Spinal cord (tissue), 10 donors: ENCODE measurements around the gene TEX38. TPM values are rescaled to one million over a fixed set of nuclear protein-coding genes. Genes with fewer than 3 reads are reported as not detected.
"Not testable (repeated sequence)": the region's sequence is repeated elsewhere in the genome, so short reads cannot be mapped to it uniquely, and the experiment has no call there.

ENCODE experiments used
- DNase-seq, 6 donors: peaks; one replicate each; pipeline versions ENCODE4 v3.0.0 to v3.0.0-alpha.2; 2013 to 2015; ENCODE audit warnings: low spot score in 6 of 6, low read depth in 4 of 6
- H3K27ac ChIP-seq: one replicate; pipeline ENCODE4 v1.5.1; 2013; ENCODE audit warnings: low read depth, low read length, control low read depth
- H3K27me3 ChIP-seq: one replicate; pipeline ENCODE4 v1.6.1; 2013; ENCODE audit warnings: low read length; ENCODE audit not compliant: control insufficient read depth, insufficient read depth
- H3K36me3 ChIP-seq: one replicate; pipeline ENCODE4 v1.6.1; 2013; ENCODE audit warnings: low read length; ENCODE audit not compliant: control insufficient read depth, insufficient read depth
- H3K4me1 ChIP-seq: one replicate; pipeline ENCODE4 v1.6.1; 2013; ENCODE audit warnings: low read length; ENCODE audit not compliant: control insufficient read depth, insufficient read depth
- H3K4me3 ChIP-seq: one replicate; pipeline ENCODE4 v1.5.1; 2013; ENCODE audit warnings: low read depth, low read length, control low read depth
- H3K9me3 ChIP-seq: one replicate; pipeline ENCODE4 v1.6.1; 2013; ENCODE audit warnings: low read length; ENCODE audit not compliant: control insufficient read depth, insufficient read depth
- WGBS: methylation state at CpG from one replicate; pipeline ENCODE4 v1.1.5; 2013; ENCODE audit warnings: missing lambda C conversion rate; ENCODE audit not compliant: insufficient coverage; 5-methylcytosine and 5-hydroxymethylcytosine counted together
- polyA plus RNA-seq, 2 donors: library from polyadenylated mRNA; unstranded; fragments of 120-200 nt; gene quantifications; one replicate each; pipeline ENCODE4 v1.2.1, GENCODE V29; 2013; ENCODE audit not compliant: insufficient read length in 2 of 2
- total RNA-seq, 2 donors: library from RNA; depleted of rRNA in 1 of 2; stranded (reverse); fragments of 120-200 nt in 1 of 2; fragments of >200 nt in 1 of 2; gene quantifications; one replicate each; pipeline versions ENCODE4 v1.2.3 to v1.2.4, GENCODE V29; 2013 to 2014
- donor health status: healthy.

Gene TEX38
- total and polyA plus RNA-seq, 4 donors: 0.41 to 0.45 TPM; not detected in 2

- WGBS: 68% methylated on average over 5 of the region's 9 CpGs
- Histone ChIP-seq H3K4me1 (peaks cover 9% of the 10 kb centered on the region), H3K27ac (no peak overlapping the region), H3K27me3 (no peaks in the 10 kb centered on the region), H3K36me3 (peaks cover 11% of the 10 kb centered on the region), H3K4me3 (peak overlapping the region; percentile 82), H3K9me3 (no peaks in the 10 kb centered on the region)
- DNase-seq: no peak
These were observed 46.0 kb downstream of the TEX38 start for GRCh38 chr1:46717654-46718053.

GRCh38 chr1:46718340-46718726 lies 46.7 kb downstream of the TEX38 start:
- H3K4me1 ChIP-seq: peaks cover 9% of the 10 kb centered on the region
- H3K27me3 ChIP-seq: no peaks in the 10 kb centered on the region
- peak overlapping the region; percentile 82 for H3K4me3 ChIP-seq
- H3K9me3 ChIP-seq: no peaks in the 10 kb centered on the region
- H3K27ac ChIP-seq: peak overlapping the region; percentile 18
- H3K36me3 ChIP-seq: peaks cover 9% of the 10 kb centered on the region
- DNase-seq: no peak
- WGBS: 3% methylated on average over 12 of the region's 12 CpGs

- under 1% methylated on average over 80 of the region's 85 CpGs for WGBS
- Histone ChIP-seq H3K9me3 (no peaks in the 10 kb centered on the region), H3K27ac (peak within 1 kb of the TSS; percentile 72)
These were observed 47.3 kb downstream of the TEX38 start, which contains the start of gene EFCAB14 for GRCh38 chr1:46718727-46719622. EFCAB14 (minus strand) TSS chr1:46719114; CDS start chr1:46718087, 1,027 bp downstream.

GRCh38 chr1:46719689-46720088 lies 48.0 kb downstream of the TEX38 start:
- Histone ChIP-seq H3K27ac (no peak overlapping the region), H3K4me1 (peaks cover 14% of the 10 kb centered on the region), H3K36me3 (peaks cover 5% of the 10 kb centered on the region), H3K9me3 (no peaks in the 10 kb centered on the region), H3K4me3 (peak overlapping the region; percentile 82), H3K27me3 (no peaks in the 10 kb centered on the region)
- no peak for DNase-seq
- 41% methylated on average over 2 of the region's 3 CpGs for WGBS

More at GRCh38 chr1:46718727-46719622, 47.3 kb downstream of the TEX38 start, which contains the start of gene EFCAB14:
- Histone ChIP-seq H3K27me3 (no peaks in the 10 kb centered on the region), H3K4me1 (peaks cover 9% of the 10 kb centered on the region), H3K36me3 (peaks cover 9% of the 10 kb centered on the region), H3K4me3 (peak within 1 kb of the TSS; percentile 82)
- peak; percentile 78 to 96 (median 86) for DNase-seq

- H3K9me3 ChIP-seq, H3K4me3 ChIP-seq, H3K36me3 ChIP-seq, H3K27me3 ChIP-seq, H3K27ac ChIP-seq, DNase-seq: not testable (repeated sequence)
- WGBS: no CpG with 5 or more reads among the region's 8 CpGs
- H3K4me1 ChIP-seq: peaks cover 18% of the 10 kb centered on the region
These were observed 48.7 kb downstream of the TEX38 start for GRCh38 chr1:46720319-46720718.

- no peaks in the 10 kb centered on the region for H3K9me3 ChIP-seq
- H3K27me3 ChIP-seq: no peaks in the 10 kb centered on the region
- H3K36me3 ChIP-seq: no peaks in the 10 kb centered on the region
- no peak overlapping the region for H3K4me3 ChIP-seq
- H3K4me1 ChIP-seq: peaks cover 18% of the 10 kb centered on the region
- no peak overlapping the region for H3K27ac ChIP-seq
- WGBS: no CpG with 5 or more reads among the region's 1 CpG
- DNase-seq: no peak
These were observed 49.5 kb downstream of the TEX38 start for GRCh38 chr1:46721204-46721603.

GRCh38 chr1:46721686-46722205 lies 50.1 kb downstream of the TEX38 start:
- Histone ChIP-seq H3K27ac (no peak overlapping the region), H3K36me3 (no peaks in the 10 kb centered on the region), H3K9me3 (no peaks in the 10 kb centered on the region), H3K4me1 (peaks cover 18% of the 10 kb centered on the region), H3K27me3 (no peaks in the 10 kb centered on the region), H3K4me3 (no peak overlapping the region)
- 70% methylated on average over 2 of the region's 3 CpGs for WGBS
- DNase-seq: no peak

Other genes with a start within 250 kb of the TEX38 start
- under 1 TPM; 0.10 to 0.33 TPM for gene DMBX1, start 182.0 kb upstream of the TEX38 start, total RNA-seq
- gene DMBX1, start 182.0 kb upstream of the TEX38 start, polyA plus RNA-seq: under 1 TPM; 0.23 to 0.29 TPM
- gene KNCN, start 120.2 kb upstream of the TEX38 start, total RNA-seq: under 1 TPM; 0.17 to 0.40 TPM
- 1 to 10 TPM; 1.8 to 1.9 TPM for gene KNCN, start 120.2 kb upstream of the TEX38 start, polyA plus RNA-seq
- gene MKNK1, start 67.6 kb upstream of the TEX38 start, total RNA-seq: 10 to 100 TPM; 24.6 to 29.5 TPM
- 10 to 100 TPM; 35.1 to 52.2 TPM for gene MKNK1, start 67.6 kb upstream of the TEX38 start, polyA plus RNA-seq
- gene MOB3C, start 55.0 kb upstream of the TEX38 start, total RNA-seq: 10 to 100 TPM in 1 of 2 donors, 1 to 10 TPM in 1; 9.1 to 18.8 TPM
- gene MOB3C, start 55.0 kb upstream of the TEX38 start, polyA plus RNA-seq: 10 to 100 TPM in 1 of 2 donors, 1 to 10 TPM in 1; 8.4 to 10.3 TPM
- 10 to 100 TPM; 59.7 to 78.4 TPM for gene ATPAF1, start 3.5 kb upstream of the TEX38 start, total RNA-seq
- gene ATPAF1, start 3.5 kb upstream of the TEX38 start, polyA plus RNA-seq: 10 to 100 TPM; 82.5 to 92.4 TPM
- gene EFCAB14, start 47.3 kb downstream of the TEX38 start, total RNA-seq: 100 to 1,000 TPM in 1 of 2 donors, 10 to 100 TPM in 1; 64.5 to 103 TPM
- 10 to 100 TPM; 45.5 to 62.2 TPM for gene EFCAB14, start 47.3 kb downstream of the TEX38 start, polyA plus RNA-seq
- under 1 TPM; 0.59 to 0.66 TPM for gene CYP4B1, start 127.2 kb downstream of the TEX38 start, total RNA-seq
- gene CYP4B1, start 127.2 kb downstream of the TEX38 start, polyA plus RNA-seq: under 1 TPM; 0.33 to 0.46 TPM